OCI-LY7 (cell line): Measurements from ENCODE around the gene ANK3. TPM values are rescaled to one million over a fixed set of nuclear protein-coding genes. Genes with fewer than 3 reads are reported as not detected.

Experiments
- BruUV-seq: library from RNA; stranded (reverse); fragments of 400-500 nt; replicated peaks from 2 replicates; lab custom pipeline; 2021; lab: Mats Ljungman, UMichigan
- CTCF ChIA-PET: fragments of 300-600 bp; sonication (Branson Sonifier 250); formaldehyde crosslinking; loops from one replicate; lab custom pipeline; 2022; ENCODE audit warnings: antibody characterized with exemption; ENCODE audit not compliant: unreplicated experiment; lab: Charles Lee
- POLR2A ChIA-PET: fragments of 300-600 bp; sonication (Branson Sonifier 250); formaldehyde crosslinking; loops from one replicate; lab custom pipeline; 2022; ENCODE audit warnings: antibody characterized with exemption; lab: Charles Lee
- DNase-seq: peaks from one replicate; pipeline ENCODE4 v3.0.0-alpha.2; 2015; ENCODE audit warnings: low spot score
- H2AFZ ChIP-seq: fragments of 200-600 bp; sonication (generic), shearing (Covaris generic); 2 replicates; pipeline ENCODE4 v1.6.1; 2014; ENCODE audit warnings: mild to moderate bottlenecking, antibody characterized with exemption, low read length, moderate library complexity
- H3K27ac ChIP-seq: fragments of 200-600 bp; sonication (generic); 2 replicates; pipeline ENCODE4 v1.5.1; 2014; ENCODE audit warnings: mixed run types, low read depth, mild to moderate bottlenecking, moderate library complexity, low read length, inconsistent platforms; ENCODE audit not compliant: poor library complexity, severe bottlenecking
- H3K36me3 ChIP-seq: fragments of 200-600 bp; sonication (generic); 2 replicates; pipeline ENCODE4 v1.6.1; 2014; ENCODE audit warnings: mild to moderate bottlenecking, antibody characterized with exemption, low read length, moderate library complexity, mixed read lengths; ENCODE audit not compliant: insufficient read depth
- H3K4me1 ChIP-seq: fragments of 200-600 bp; sonication (generic); 2 replicates; pipeline ENCODE4 v1.5.1; 2014; ENCODE audit warnings: mild to moderate bottlenecking, low read length; ENCODE audit not compliant: insufficient read depth, poor library complexity, severe bottlenecking
- H3K4me2 ChIP-seq: fragments of 200-600 bp; sonication (generic); 2 replicates; pipeline ENCODE4 v1.6.1; 2014; ENCODE audit warnings: mild to moderate bottlenecking, low read length
- H3K4me3 ChIP-seq: fragments of 200-600 bp; sonication (generic); 2 replicates; pipeline ENCODE4 v1.5.1; 2014; ENCODE audit warnings: mild to moderate bottlenecking, low read depth, low read length; ENCODE audit not compliant: poor library complexity, severe bottlenecking
- H3K79me2 ChIP-seq: fragments of 200-600 bp; sonication (generic); 2 replicates; pipeline ENCODE4 v1.6.1; 2016; ENCODE audit warnings: low read depth, mild to moderate bottlenecking, low read length, moderate library complexity, mixed read lengths; ENCODE audit not compliant: insufficient read depth
- H3K9me2 ChIP-seq: fragments of 200-600 bp; sonication (generic); 2 replicates; pipeline ENCODE4 v1.6.1; 2016; ENCODE audit warnings: mild to moderate bottlenecking, low read length, mixed read lengths; ENCODE audit not compliant: insufficient read depth
- H3K9me3 ChIP-seq: fragments of 200-600 bp; sonication (generic); 2 replicates; pipeline ENCODE4 v1.6.1; 2014; ENCODE audit warnings: mild to moderate bottlenecking, mixed run types, low read length, mixed read lengths
- H4K20me1 ChIP-seq: fragments of 200-600 bp; sonication (generic); 2 replicates; pipeline ENCODE4 v1.6.1; 2014; ENCODE audit warnings: mild to moderate bottlenecking, antibody characterized with exemption, low read length, moderate library complexity, mixed read lengths; ENCODE audit not compliant: insufficient read depth
- CTCF ChIP-seq: fragments of 200-600 bp; sonication (generic); conservative IDR thresholded peaks from 2 replicates; pipeline ENCODE4 v1.5.1; 2014; ENCODE audit warnings: mild to moderate bottlenecking, antibody characterized with exemption, low read length, moderate library complexity, mixed read lengths
- EZH2phosphoT487 ChIP-seq: fragments of 200-600 bp; sonication (generic); IDR thresholded peaks from 2 replicates; pipeline ENCODE4 v1.6.1; 2018; ENCODE audit warnings: low read depth, borderline replicate concordance, mild to moderate bottlenecking, mixed run types, antibody characterized with exemption, low read length, moderate library complexity, mixed read lengths
- intact Hi-C: fragments of 100-400 bp; cut with micrococcal nuclease; formaldehyde crosslinking; loops from one replicate; pipeline ENCODE4 v1.10.0; 2022; ENCODE audit not compliant: unreplicated experiment
- total RNA-seq, 2 experiments: library from RNA; depleted of rRNA in 1 of 2; stranded (reverse); fragments of >200 nt in 1 of 2; shearing (Covaris generic) in 1 of 2; gene quantifications; 2 replicates each; pipeline ENCODE4 v1.2.3, GENCODE V29; 2014 to 2022

The ANK3 gene
- total RNA-seq, 2 experiments from 2014 or later: 0.13 to 0.49 TPM

- no TSS peak for BruUV-seq
- Histone ChIP-seq H4K20me1 (no peaks in the 10 kb centered on the region), H3K79me2 (no peaks in the 10 kb centered on the region), H3K9me2 (no peaks in the 10 kb centered on the region), H3K4me1 (no peaks in the 10 kb centered on the region), H3K4me2 (no peak overlapping the region), H3K27ac (no peak overlapping the region), H3K9me3 (no peaks in the 10 kb centered on the region), H2AFZ (no peak overlapping the region), H3K36me3 (no peaks in the 10 kb centered on the region), H3K4me3 (no peak overlapping the region)
- ChIA-PET CTCF (no interaction called here), POLR2A (interaction anchor here (1.3 kb wide), 1 partner anchor 19 kb away, joined by 3 read pairs; no protein-coding TSS in a partner anchor)
- intact Hi-C loops: no loop called here
- DNase-seq: no peak
- TF ChIP-seq EZH2phosphoT487 (no peak), CTCF (no peak)
These were observed 192.5 kb downstream of the ANK3 start for GRCh38 chr10:60197206-60197605.

GRCh38 chr10:60194421-60194820 lies 195.3 kb downstream of the ANK3 start:
- ChIA-PET CTCF (no interaction called here), POLR2A (no interaction called here)

More at GRCh38 chr10:60194421-60194820, 195.3 kb downstream of the ANK3 start:
- DNase-seq: no peak
- intact Hi-C loops: no loop called here
- Histone ChIP-seq H4K20me1 (no peaks in the 10 kb centered on the region), H3K9me2 (no peaks in the 10 kb centered on the region), H3K79me2 (no peaks in the 10 kb centered on the region), H3K27ac (no peak overlapping the region), H3K4me3 (no peak overlapping the region), H3K4me2 (no peak overlapping the region), H3K36me3 (no peaks in the 10 kb centered on the region), H3K4me1 (no peaks in the 10 kb centered on the region), H2AFZ (no peak overlapping the region), H3K9me3 (no peaks in the 10 kb centered on the region)
- TF ChIP-seq EZH2phosphoT487 (no peak), CTCF (no peak)
- no TSS peak for BruUV-seq
